HS-27A (cell line): Measurements from ENCODE around the gene SNRNP48.

Experiments used
- DNase-seq: peaks from one replicate; pipeline ENCODE4 v3.0.0-alpha.2; 2012; ENCODE audit warnings: low read depth, missing footprints

Gene SNRNP48, protein sequence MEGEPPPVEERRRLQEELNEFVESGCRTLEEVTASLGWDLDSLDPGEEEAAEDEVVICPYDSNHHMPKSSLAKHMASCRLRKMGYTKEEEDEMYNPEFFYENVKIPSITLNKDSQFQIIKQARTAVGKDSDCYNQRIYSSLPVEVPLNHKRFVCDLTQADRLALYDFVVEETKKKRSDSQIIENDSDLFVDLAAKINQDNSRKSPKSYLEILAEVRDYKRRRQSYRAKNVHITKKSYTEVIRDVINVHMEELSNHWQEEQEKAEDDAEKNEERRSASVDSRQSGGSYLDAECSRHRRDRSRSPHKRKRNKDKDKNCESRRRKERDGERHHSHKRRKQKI

DNA sequence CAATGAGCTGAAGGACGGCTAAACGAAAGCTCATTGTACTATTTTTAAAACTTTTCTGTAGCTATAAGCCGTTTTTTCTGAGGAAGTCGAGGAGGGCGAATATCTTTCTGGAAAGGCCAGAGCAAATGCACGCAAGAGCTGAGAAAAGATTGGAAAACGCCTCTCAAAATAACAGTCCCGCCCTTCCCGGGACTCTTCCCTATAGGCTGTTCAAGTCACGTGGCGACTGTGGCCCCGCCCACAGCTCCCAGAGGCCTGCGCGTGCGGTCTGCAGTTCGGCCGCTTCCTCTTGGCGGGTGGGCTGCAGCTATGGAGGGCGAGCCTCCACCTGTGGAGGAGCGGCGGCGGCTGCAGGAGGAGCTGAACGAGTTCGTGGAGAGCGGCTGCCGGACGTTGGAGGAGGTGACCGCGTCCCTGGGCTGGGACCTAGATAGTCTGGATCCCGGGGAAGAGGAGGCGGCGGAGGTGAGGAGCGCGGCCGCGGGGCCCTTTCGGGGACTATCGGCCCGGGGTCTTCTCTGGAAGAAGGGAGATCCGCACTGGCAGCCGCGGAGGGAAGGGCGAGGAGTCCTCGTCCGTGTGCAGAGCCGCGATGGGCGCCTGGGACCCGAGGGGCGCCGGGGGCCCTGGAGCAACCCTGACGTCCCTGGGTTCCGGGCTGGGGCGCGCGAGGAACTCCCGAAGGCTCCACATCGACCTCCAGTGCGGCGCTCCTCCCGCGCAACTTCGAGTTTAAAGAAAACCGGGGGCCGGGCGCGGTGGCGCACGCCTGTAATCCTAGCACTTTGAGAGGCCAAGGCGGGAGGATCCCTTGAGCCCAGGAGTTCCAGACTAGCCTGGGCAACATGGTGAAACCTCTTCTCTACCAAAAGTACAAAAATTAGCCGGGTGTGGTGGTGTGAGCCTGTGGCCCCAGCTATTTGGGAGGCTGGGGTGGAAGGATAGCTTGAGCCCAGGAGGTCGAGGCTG, at the start of gene SNRNP48:
SNRNP48 (plus strand) TSS at position 250 of the 969 bp plus-strand sequence; CDS start at position 310, 60 bp downstream.
- peak; percentile 39 for DNase-seq

DNA sequence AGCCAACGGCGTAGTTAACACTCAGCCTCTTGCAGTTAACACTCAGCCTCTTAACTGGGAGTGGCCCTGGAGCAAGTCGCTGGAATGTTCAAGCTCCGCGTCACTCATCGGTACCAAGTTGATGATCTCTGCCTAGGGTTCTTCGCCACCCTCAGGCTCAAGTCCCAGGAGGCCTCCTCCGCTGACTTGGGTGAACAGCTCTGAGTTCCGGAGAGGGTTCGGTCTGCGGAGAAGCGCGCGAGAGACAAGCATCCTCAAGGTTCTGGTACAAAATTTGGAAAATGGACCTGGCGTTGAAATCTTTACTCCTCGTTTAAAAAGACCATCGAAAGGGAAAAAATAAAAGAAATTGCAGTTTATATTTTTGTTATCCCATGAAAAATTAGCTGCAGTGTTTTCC, 49.4 kb upstream of the SNRNP48 start:
- no peak for DNase-seq

DNA sequence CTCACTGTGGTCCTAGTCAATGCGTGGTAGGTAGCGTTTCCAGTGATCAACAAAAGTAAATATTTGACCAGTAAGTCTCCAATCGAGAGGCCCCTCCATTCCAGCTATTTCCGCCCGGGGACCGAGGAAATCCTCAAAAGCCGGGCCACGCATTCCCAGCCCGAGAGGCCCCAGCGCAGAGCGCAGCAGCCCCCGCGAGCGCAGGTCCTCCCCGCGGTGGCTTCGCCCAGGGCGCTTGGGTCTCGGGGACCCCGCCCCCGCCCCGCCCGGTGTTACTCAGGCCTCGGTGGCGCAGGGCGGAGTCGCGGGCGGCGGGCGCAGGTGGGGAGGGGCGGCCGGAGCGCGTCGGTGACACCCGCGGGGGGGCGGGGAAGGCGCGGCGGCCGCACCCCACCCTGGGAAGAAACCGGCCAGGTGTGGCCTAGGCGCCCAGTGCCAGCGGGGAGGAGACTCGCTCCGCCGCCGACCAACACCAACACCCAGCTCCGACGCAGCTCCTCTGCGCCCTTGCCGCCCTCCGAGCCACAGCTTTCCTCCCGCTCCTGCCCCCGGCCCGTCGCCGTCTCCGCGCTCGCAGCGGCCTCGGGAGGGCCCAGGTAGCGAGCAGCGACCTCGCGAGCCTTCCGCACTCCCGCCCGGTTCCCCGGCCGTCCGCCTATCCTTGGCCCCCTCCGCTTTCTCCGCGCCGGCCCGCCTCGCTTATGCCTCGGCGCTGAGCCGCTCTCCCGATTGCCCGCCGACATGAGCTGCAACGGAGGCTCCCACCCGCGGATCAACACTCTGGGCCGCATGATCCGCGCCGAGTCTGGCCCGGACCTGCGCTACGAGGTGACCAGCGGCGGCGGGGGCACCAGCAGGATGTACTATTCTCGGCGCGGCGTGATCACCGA, 48.6 kb upstream of the SNRNP48 start, which contains the start of gene DSP:
DSP (plus strand) TSS at position 497 of the 890 bp plus-strand sequence; CDS start at position 742, 245 bp downstream.
- DNase-seq: no peak

DNA sequence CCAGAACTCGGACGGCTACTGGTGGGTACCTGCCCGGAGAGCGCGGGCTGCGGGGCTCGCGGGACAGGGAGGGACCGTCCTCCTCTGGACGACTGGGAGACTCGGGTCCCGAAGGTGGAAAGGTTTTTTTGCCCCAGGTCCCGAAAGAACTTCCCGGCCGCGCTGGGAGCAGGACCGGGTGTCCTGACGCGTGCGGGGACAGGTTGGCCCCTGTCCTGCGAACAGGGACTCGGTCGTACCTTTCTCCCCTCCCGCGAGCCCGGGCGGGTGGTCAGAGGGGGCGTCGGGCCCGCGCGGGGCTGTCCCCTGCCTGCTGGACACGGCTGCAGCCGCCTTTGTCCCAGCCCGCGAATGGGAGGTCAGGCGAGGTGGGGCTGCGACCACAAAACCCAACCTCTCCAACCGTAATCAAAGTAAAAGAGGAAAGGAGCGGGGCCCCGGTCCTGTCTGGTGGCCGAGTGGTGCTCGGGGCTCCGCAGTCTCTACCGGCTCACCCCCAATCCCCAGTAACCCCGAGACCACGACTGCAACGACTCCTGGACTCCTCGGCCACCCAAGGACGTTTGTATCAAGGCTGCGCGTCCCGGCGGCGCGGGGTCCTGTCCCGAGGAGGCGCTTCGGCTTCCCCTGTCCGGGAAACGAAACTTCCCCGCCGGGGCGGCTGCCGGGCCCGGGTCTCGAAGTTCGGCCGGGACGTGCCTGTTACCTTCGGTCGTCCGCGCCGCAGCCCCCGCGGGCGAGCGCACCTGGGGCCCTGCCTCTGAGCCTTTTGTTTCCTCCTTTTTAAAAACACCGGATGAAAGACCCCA, 47.7 kb upstream of the SNRNP48 start:
- DNase-seq: no peak

DNA sequence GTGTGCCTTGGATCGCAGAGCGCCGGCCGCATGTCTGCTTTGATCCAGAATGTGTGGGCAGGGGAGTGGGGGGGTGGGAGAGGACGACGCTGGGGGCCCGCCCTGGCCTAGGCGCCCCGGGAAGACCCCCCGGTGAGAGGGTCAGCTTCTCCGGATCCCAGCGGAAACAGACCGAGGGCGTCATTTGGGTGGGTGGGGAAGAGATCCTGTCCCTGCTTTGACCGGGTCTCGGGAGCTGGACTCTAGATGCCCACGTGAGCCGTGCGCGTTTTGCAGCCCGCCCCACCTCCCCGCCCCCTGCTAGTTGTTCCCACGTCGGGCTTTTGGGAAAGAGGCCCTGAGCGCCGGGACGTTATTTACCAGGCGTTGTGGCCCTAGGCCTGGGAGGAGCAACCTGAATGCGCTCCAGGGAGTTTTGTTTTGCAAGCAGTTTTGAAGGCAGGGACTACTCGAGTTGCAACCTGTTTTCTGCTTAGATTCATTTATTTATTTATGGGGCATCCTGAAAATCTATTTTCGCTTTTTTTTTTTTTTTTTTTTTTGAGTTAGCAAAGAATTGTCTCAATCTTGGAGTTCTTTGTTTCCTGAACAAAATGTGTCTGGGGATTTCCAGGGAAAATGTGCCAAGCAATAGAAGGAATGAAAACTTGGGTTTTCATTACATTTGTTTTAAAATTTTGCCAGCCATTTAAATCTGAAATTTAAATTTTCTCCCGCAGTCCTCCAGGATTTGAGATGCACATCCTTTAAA, 46.9 kb upstream of the SNRNP48 start:
- no peak for DNase-seq

DNA sequence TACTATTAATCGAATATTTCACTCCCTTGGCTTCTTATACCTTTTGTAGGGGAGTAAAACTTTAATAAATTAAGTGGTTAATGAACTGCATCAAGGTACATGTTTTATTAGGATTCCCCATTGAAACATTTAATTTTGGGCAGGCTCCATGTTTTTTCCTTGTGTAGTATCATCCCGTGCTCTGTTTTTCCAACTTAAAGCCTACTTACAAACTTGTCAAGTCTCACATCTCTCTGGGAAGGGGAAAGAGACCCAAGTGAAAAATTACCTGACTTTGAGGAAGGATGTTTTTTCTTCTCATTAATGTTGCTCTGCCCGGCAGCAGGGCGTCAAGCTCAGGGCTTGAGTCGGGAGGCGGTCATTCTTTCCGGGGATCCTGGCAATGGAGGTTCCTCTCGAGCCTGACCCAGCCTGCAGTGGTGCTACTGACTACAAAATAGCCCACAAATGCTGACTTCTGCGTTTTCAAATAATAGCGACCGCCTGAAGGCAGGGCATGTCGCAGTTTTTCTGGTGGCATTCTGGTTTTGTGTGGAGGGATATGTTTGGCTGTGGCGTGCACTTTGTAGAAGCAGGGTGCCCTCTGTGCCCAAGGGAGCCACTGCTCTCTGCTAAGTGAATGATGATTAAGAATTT, 46.1 kb upstream of the SNRNP48 start:
- DNase-seq: no peak

DNA sequence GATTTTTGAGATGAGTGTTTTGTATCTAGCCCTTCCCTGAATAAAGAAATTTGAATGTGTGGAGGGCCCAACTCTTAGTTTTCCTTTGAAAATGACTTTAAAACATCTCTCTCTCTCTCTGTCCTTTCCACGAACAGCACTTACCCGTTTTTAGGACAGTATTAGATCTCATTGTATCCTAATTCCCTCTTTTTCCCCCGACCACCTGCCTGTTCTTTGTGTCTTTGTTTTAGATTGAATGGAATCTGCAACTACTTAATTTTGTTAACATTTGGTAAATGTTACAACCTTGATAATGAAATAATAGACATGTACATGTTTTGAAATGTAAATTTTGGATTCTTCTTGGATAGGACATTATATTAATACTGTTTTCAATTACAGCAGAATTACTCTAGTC, 45.4 kb upstream of the SNRNP48 start:
- DNase-seq: no peak

DNA sequence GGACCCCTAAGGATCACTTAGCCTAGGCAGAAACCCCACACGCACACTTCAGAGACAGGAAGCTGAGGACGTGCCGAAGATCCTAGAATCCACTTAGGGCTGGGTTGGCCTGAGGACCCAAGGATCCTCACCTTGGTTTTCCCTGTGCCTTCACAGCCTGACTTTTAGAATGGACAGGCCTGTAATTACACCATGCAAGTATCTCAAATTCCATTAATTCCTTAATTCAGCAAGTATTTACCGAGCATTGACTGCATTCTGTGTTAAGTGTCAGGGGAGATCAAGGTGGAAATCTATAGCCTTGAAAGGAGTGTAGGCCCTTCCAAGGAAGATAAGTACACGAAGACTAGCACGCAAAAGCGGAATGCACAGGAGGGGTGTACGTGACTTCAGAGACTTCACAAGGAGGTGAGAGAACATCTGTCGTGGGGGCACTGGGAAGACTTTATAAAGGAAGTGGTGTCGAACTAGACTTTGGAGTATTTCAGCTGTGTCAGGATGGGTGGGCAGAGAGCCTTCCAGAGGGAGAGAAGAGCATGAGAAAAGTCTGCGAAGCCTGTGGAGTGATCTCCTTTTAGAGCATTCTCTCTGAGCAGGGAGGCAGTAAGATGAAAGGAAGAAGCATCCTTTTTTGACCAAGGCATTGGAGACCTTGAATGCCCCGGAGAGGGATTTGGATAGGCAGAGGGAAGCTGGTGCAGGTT, 44.5 kb upstream of the SNRNP48 start:
- DNase-seq: no peak

DNA sequence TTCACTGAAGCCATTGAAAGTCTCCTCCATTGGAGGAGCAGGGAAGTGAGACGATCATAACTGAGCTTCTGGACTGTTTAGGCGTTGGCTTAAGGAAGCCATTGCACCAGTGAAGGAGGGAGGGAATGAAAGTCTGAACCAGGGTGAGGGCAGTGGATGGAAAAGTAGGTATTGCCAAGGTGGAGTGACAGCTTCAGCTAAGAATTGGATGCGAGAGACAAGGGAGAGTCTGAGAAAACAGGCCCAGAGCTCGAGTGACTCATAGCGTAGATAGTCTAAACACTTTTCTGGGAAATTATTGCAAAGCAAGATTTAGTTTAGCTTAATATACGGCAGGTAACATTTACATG, 44.0 kb upstream of the SNRNP48 start:
- no peak for DNase-seq

DNA sequence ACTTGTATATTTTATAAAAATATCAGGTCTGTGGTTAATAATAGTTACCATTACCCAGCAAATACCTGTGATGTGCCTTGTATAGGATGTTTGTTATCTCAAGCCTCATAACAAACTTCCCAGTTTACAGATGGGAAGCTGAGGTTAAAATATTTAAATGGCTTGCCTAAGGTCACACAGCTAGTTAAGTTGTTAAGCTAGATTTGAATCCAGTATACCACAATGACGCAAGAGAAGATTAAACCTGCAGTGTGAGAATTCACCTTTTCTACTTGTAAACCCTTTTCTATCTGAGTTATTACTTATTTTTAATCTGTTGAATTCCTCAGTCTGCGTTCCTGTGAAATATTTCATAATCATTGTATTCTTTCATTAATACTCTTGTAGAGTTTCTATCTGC, 43.6 kb upstream of the SNRNP48 start:
- no peak for DNase-seq

DNA sequence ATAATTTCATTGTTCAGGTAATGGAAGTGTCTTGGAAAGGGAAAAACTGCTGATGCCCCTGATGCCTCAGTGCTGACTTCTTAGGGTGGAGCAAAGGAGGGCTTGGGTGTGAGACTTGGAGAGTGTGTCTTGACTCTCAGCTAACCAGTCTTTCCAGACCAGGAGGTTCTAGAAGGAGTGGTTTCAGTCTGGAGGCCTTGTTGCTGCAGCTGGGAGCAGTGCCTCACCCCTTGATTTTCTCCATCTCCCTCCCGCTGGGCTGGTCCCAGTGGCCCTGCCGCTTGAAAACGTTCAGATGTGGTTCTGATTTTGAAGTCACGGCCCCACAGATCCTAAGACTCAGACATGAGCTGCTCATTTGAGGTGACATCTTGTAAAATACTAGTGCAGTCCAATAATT, 43.1 kb upstream of the SNRNP48 start:
- DNase-seq: no peak

DNA sequence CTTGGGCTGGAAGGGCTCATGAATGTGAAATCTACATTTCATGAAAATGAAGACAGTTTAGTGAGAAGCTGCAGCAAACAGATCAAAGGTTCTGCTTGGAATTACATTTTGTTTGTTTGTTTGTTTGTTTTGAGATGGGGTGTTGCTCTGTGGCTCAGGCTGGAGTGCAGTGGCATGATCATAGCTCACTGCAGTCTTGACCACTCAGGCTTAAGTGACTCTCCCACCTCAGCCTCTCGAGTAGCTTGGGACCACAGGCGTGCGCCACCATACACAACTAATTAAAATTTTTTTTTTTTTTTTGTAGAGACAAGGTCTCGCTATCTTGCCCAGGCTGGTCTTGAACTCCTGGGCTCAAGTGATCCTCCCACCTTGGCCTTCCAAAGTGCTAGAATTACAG, 42.7 kb upstream of the SNRNP48 start:
- no peak for DNase-seq

DNA sequence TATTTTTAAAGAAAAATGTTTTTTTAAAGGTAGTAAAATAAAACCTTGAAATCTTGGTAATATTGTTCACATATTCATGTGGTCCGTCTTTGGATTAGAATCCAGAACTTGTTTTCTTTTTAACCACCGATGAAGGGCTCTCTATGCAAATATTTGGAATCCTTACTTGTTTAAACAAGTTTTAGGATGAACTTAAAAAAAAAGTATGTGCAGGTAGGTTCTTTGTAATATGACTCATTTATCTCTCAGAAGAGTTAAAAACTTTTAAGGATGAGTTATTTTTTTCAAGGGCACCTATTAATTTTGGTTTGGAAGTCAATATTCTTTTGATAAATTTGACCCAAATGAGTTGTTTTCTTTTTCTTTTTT, 39.6 kb upstream of the SNRNP48 start:
- DNase-seq: no peak

DNA sequence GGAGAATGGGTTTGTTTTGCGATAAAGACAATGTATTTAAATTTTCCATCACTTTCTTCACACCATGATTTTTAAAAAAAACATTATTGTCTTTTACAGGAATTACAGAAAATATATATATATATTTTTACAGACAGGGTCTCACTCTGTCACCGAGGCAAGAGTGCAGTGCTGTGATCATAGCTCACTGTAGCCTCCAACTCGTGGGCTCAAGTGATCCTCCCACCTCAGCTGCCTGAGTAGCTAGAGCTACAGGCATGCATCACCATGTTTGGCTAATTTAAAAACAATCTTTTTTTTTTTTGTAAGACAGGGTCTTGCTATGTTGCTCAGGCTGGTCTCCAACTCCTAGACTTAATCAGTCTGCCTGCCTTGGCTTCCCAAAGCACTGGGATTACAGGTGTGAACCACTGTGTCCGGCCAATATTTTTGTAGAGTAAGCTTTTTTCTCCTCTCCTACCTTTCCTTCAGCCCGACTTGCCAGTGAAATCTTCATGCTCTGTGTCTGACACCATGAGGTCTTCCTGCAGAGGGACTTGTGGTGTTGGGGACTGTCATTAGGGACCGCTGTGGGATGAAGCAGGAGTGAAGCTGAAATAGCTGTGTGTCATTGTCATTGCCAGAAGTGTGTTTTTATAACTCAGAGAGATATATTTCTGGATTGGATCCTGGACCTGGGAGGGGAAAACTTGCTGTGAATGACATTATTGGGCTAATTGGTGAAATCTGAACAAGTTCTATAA, 35.3 kb upstream of the SNRNP48 start:
- DNase-seq: no peak

DNA sequence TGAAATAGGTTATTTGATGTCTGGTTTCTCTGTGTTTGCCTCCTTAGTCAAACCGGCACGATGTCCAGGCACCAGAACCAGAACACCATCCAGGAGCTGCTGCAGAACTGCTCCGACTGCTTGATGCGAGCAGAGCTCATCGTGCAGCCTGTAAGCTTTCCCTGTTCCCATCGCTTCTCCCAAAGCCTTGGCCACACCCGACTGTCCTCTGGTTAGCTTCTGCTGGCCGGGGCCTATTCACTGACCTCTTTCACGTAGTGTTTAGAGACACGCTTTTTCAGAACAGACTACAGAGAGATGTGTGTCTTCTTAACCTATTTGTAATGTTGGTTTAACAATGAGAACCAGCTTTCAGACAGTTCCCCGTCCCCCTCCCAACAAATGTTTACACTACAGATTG, 34.3 kb upstream of the SNRNP48 start:
- no peak for DNase-seq

DNA sequence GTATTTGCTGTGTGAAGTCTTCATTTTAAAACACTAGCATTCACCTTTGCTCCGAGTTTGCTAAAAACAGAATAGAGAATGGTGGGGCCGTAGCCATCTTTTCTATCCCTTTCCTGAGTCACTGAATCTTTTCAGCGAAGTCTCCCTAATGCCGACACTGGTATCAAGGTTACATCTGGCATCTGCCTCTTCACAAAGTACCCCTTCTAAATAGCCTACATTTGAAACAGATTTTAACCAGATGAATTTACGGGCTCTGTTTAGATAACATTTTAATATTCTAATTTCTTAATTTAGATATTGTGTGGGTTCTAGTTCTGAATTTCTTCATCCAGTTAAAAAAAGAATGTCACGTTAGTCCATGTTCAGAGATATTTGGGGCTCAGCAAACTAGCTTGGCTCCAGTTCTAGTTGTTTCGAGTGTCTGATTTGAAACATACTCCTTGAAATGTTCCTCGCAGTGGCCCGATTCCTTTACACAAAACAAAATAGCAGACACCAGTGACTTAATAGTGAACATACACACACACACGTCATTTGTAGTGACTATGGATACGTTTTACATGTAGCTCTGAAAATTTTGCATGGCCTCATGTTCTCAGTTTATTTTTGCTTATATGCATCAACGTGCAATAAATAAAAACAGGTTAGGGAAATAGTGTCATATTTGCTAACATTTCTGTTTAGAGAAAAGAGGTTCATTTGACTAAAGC, 33.4 kb upstream of the SNRNP48 start:
- DNase-seq: no peak

DNA sequence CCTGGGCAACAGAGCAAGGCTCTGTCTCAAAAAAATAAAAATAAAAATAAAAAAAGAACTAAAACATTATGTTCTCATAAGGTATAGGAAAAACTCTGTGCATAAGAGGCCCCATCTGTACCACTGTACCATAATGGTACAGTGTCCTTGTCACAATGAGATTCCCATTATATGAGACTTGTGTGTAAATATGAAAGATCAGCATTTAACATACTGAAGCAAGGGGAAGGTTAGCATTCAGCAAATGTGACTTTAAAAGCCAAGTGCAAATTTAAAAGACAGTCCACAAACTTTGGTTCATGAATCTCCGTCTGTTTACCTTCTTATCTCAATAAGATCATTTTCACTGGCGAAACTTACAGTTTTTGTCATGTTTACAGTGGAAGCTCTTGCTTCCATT, 32.3 kb upstream of the SNRNP48 start:
- DNase-seq: no peak

DNA sequence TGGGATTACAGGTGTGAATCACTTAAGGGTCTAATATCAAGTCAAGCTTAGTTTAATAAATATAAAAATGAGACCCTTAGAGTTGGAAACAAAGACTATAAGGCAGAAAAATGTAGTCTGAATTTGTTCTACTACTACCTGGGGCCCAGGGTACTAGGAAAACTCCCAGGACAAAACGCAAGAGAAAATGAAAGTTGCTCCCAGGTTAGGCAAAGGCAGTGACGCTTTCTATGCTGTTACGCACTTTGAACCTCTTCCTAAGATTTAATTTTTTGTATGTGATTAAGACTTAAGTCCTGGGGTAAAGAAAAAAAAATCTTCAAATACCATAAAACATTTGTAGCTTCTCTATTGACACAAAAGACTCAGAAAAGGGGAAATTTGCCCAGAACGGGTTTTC, 31.2 kb upstream of the SNRNP48 start:
- DNase-seq: no peak
